Neural cell (in vitro differentiated cells): ENCODE results near the gene WFS1.

Experiments used
- CTCF ChIP-seq: fragments of 450-650 bp; IDR thresholded peaks from 2 replicates; pipeline ENCODE4 v1.5.1; 2014; ENCODE audit warnings: antibody characterized with exemption, mild to moderate bottlenecking, moderate library complexity; ENCODE audit not compliant: poor library complexity, severe bottlenecking
- EZH2 ChIP-seq: fragments of 200-600, 300-800 bp; shearing (Covaris generic), sonication (generic); IDR thresholded peaks from 2 replicates; pipeline ENCODE4 v1.6.1; 2014; ENCODE audit warnings: antibody characterized with exemption, low read length, borderline replicate concordance, mild to moderate bottlenecking; ENCODE audit not compliant: insufficient read depth, poor library complexity, severe bottlenecking
- MXI1 ChIP-seq: fragments of 450-650 bp; conservative IDR thresholded peaks from 2 replicates; pipeline ENCODE4 v1.6.1; 2014; ENCODE audit warnings: antibody characterized with exemption, mild to moderate bottlenecking; ENCODE audit not compliant: poor library complexity, severe bottlenecking
- REST ChIP-seq: IDR thresholded peaks from 2 replicates; pipeline ENCODE4 v1.6.1; 2012; ENCODE audit warnings: borderline replicate concordance

- TF ChIP-seq CTCF (no peak), EZH2 (no peak), MXI1 (no peak), REST (no peak)
These were observed 52.6 kb downstream of the WFS1 start for GRCh38 chr4:6322067-6322760.
